Natural killer cell (primary cell): ENCODE data around the gene METRNL. TPM values are rescaled to one million over a fixed set of nuclear protein-coding genes. Genes with fewer than 3 reads are reported as not detected.

Experiments
- ATAC-seq, 3 donors: fragments of 150-1000 bp in 2 of 3; fragments of 200-7000 bp in 1 of 3; cut with Tn5 transposase; 1 replicate in 1 of 3; 2 replicates in 2 of 3; pipeline ENCODE4 v1.10.0; 2021; ENCODE audit warnings: mild to moderate bottlenecking in 2 of 3, moderate library complexity in 2 of 3
- DNase-seq, 2 donors: peaks; one replicate each; pipeline versions ENCODE4 v3.0.0 to v3.0.0-alpha.2; 2013 to 2021; ENCODE audit warnings: mixed read lengths in 1 of 2
- H3K27ac ChIP-seq: one replicate; pipeline ENCODE4 v1.5.1; 2013; ENCODE audit warnings: mild to moderate bottlenecking, low read length
- H3K27me3 ChIP-seq: one replicate; pipeline ENCODE4 v1.6.1; 2013; ENCODE audit warnings: low read length; ENCODE audit not compliant: control insufficient read depth, insufficient read depth
- H3K36me3 ChIP-seq: one replicate; pipeline ENCODE4 v1.6.1; 2013; ENCODE audit warnings: low read length; ENCODE audit not compliant: control insufficient read depth, insufficient read depth
- H3K4me1 ChIP-seq: one replicate; pipeline ENCODE4 v1.6.1; 2013; ENCODE audit warnings: low read length; ENCODE audit not compliant: control insufficient read depth, insufficient read depth
- H3K4me3 ChIP-seq: one replicate; pipeline ENCODE4 v1.5.1; 2013; ENCODE audit warnings: low read length
- H3K9me3 ChIP-seq: one replicate; pipeline ENCODE4 v1.6.1; 2013; ENCODE audit warnings: low read length; ENCODE audit not compliant: control insufficient read depth, insufficient read depth
- H3K27ac Mint-ChIP-seq, 2 donors: one replicate each; pipeline ENCODE4 v1.8.0; 2022; ENCODE audit warnings: mild to moderate bottlenecking in 2 of 2, mixed read lengths in 2 of 2, moderate library complexity in 1 of 2
- H3K27me3 Mint-ChIP-seq, 2 donors: one replicate each; pipeline ENCODE4 v1.8.0; 2022; ENCODE audit warnings: low read depth in 2 of 2, mixed read lengths in 2 of 2
- H3K36me3 Mint-ChIP-seq: one replicate; pipeline ENCODE4 v1.8.0; 2022; ENCODE audit warnings: mixed read lengths
- H3K4me1 Mint-ChIP-seq, 2 donors: one replicate each; pipeline ENCODE4 v1.8.0; 2022; ENCODE audit warnings: mixed read lengths in 2 of 2
- H3K4me3 Mint-ChIP-seq: one replicate; pipeline ENCODE4 v1.8.0; 2022; ENCODE audit warnings: mild to moderate bottlenecking, moderate library complexity, mixed read lengths
- H3K9me3 Mint-ChIP-seq, 2 donors: one replicate each; pipeline ENCODE4 v1.8.0; 2022; ENCODE audit warnings: mixed read lengths in 2 of 2
- CTCF ChIP-seq: fragments of 200-600 bp; IDR thresholded peaks from one replicate; pipeline ENCODE4 v1.8.0; 2022; ENCODE audit warnings: antibody characterized with exemption
- WGBS: methylation state at CpG from one replicate; pipeline ENCODE4 v1.1.7; 2013; ENCODE audit warnings: missing lambda C conversion rate; ENCODE audit not compliant: insufficient coverage; 5-methylcytosine and 5-hydroxymethylcytosine counted together
- intact Hi-C: fragments of 100-400 bp; cut with micrococcal nuclease; formaldehyde crosslinking; loops from one replicate; pipeline ENCODE4 v1.14.2; 2022
- total RNA-seq, 4 donors: library from RNA; stranded (reverse); fragments of 120-200 nt in 1 of 4; gene quantifications; one replicate each; pipeline versions ENCODE4 v1.2.3 to v1.2.4, GENCODE V29; 2013 to 2022

Gene METRNL
- total RNA-seq, 3 donors from 2014 or later (not counting 1 experiment from before 2014, with no cell fraction given) = 227 to 390 (median 325) TPM

GRCh38 chr17:83032781-83033180 lies 46.6 kb upstream of the METRNL start:
- intact Hi-C loops = no loop called here
- Histone ChIP-seq H3K4me3 (no peak overlapping the region), H3K4me1 (peaks cover 10% of the 10 kb centered on the region), H3K9me3 (no peaks in the 10 kb centered on the region), H3K27me3 (no peaks in the 10 kb centered on the region), H3K27ac (no peak overlapping the region), H3K36me3 (peaks cover 3% of the 10 kb centered on the region)
- H3K4me3 Mint-ChIP-seq = no peak overlapping the region
- H3K27me3 Mint-ChIP-seq = no peaks in the 10 kb centered on the region
- no peak for TF ChIP-seq CTCF
- ATAC-seq = no peak
- DNase-seq = no peak
- 97% methylated on average over 18 of the region's 18 CpGs for WGBS
- H3K9me3 Mint-ChIP-seq = no peaks in the 10 kb centered on the region
- H3K36me3 Mint-ChIP-seq = no peaks in the 10 kb centered on the region
- peaks cover 0 to 9% of the 10 kb centered on the region in 2 donors for H3K4me1 Mint-ChIP-seq
- no peak overlapping the region for H3K27ac Mint-ChIP-seq

GRCh38 chr17:83034525-83034924 lies 44.9 kb upstream of the METRNL start:
- no peak overlapping the region for H3K4me3 ChIP-seq
- H3K36me3 Mint-ChIP-seq = no peaks in the 10 kb centered on the region
- 83% methylated on average over 14 of the region's 14 CpGs for WGBS
- no peak overlapping the region for H3K4me3 Mint-ChIP-seq
- H3K27me3 Mint-ChIP-seq = no peaks in the 10 kb centered on the region
- ATAC-seq = no peak
- no peaks in the 10 kb centered on the region for H3K27me3 ChIP-seq
- H3K27ac Mint-ChIP-seq = no peak overlapping the region
- H3K4me1 ChIP-seq = no peaks in the 10 kb centered on the region
- H3K36me3 ChIP-seq = peaks cover 3% of the 10 kb centered on the region
- H3K4me1 Mint-ChIP-seq = peaks cover 0 to 5% of the 10 kb centered on the region in 2 donors
- TF ChIP-seq CTCF = no peak
- no peak for DNase-seq
- H3K27ac ChIP-seq = no peak overlapping the region
- no peaks in the 10 kb centered on the region for H3K9me3 ChIP-seq
- intact Hi-C loops = no loop called here
- no peaks in the 10 kb centered on the region for H3K9me3 Mint-ChIP-seq

DNA sequence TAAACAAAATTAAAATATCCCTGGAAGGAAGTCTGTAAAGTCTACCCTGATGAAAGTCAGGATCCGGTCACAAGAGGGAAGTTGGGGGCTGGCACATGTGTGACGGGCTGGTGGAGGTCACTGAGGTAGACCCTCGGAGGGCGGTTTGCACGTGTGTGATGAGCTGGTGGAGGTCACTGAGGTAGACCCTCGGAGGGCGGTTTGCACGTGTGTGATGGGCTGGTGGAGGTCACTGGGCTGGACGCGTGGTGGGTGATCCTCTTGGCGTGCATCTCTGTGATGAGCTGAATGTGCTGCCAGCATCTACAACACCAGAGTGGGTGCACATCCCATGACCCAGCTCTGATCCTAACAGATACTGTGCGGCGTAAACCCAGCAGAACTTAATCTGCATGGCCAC lies 43.7 kb upstream of the METRNL start:
- Histone ChIP-seq H3K27ac (no peak overlapping the region), H3K27me3 (no peaks in the 10 kb centered on the region), H3K4me1 (no peaks in the 10 kb centered on the region), H3K4me3 (no peak overlapping the region), H3K36me3 (peaks cover 6% of the 10 kb centered on the region), H3K9me3 (no peaks in the 10 kb centered on the region)
- no peaks in the 10 kb centered on the region for H3K9me3 Mint-ChIP-seq
- intact Hi-C loops = no loop called here
- WGBS = 85% methylated on average over 13 of the region's 13 CpGs
- H3K4me1 Mint-ChIP-seq = no peaks in the 10 kb centered on the region
- ATAC-seq (no peak), DNase-seq (no peak)
- H3K27me3 Mint-ChIP-seq = no peaks in the 10 kb centered on the region
- no peak overlapping the region for H3K4me3 Mint-ChIP-seq
- TF ChIP-seq CTCF = no peak
- H3K27ac Mint-ChIP-seq = no peak overlapping the region
- H3K36me3 Mint-ChIP-seq = peaks cover 1% of the 10 kb centered on the region

- Mint-ChIP-seq H3K36me3 (peaks cover 6% of the 10 kb centered on the region), H3K4me1 (no peaks in the 10 kb centered on the region), H3K9me3 (peaks cover 2 to 3% of the 10 kb centered on the region in 2 donors), H3K27ac (no peak overlapping the region), H3K27me3 (no peaks in the 10 kb centered on the region), H3K4me3 (no peak overlapping the region)
- DNase-seq (no peak), ATAC-seq (no peak)
- Histone ChIP-seq H3K27ac (no peak overlapping the region), H3K9me3 (no peaks in the 10 kb centered on the region), H3K36me3 (peaks cover 7% of the 10 kb centered on the region), H3K4me3 (no peak overlapping the region), H3K4me1 (no peaks in the 10 kb centered on the region), H3K27me3 (no peaks in the 10 kb centered on the region)
- 97% methylated on average over 7 of the region's 7 CpGs for WGBS
- intact Hi-C loops = no loop called here
- no peak for TF ChIP-seq CTCF
These were observed 43.2 kb upstream of the METRNL start for GRCh38 chr17:83036193-83036592.
